ENCODE measurements around the gene SECISBP2L.
"Not testable (repeated sequence)": the region's sequence is repeated elsewhere in the genome, so short reads cannot be mapped to it uniquely, and the experiment has no call there.

SECISBP2L gene

DNA sequence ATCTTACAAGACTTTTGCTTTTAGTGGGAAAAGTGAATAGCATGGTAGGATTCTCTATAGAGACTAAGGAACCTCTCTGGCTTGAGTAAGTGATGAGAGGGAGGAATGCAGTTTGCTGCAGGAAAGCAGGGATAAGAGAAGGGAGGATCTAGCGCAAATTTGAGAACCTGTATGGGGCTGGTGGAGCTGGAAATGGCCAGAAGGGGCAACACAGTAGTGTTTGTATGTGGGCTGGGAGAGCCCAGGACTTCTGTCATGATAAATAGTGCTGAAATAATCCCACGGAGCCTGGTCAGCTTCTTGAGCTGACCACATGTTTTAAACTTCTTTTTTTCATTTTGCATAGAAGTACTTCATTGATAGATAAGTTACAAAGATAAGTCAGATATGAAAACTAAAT, 71.4 kb downstream of the SECISBP2L start:
- TF ChIP-seq ZFX (IDR thresholded peaks at IDR 0.05; ENCODE audit: borderline replicate concordance) = no peak
- TF ChIP-seq, protein P1, sequence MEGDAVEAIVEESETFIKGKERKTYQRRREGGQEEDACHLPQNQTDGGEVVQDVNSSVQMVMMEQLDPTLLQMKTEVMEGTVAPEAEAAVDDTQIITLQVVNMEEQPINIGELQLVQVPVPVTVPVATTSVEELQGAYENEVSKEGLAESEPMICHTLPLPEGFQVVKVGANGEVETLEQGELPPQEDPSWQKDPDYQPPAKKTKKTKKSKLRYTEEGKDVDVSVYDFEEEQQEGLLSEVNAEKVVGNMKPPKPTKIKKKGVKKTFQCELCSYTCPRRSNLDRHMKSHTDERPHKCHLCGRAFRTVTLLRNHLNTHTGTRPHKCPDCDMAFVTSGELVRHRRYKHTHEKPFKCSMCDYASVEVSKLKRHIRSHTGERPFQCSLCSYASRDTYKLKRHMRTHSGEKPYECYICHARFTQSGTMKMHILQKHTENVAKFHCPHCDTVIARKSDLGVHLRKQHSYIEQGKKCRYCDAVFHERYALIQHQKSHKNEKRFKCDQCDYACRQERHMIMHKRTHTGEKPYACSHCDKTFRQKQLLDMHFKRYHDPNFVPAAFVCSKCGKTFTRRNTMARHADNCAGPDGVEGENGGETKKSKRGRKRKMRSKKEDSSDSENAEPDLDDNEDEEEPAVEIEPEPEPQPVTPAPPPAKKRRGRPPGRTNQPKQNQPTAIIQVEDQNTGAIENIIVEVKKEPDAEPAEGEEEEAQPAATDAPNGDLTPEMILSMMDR (IDR thresholded peaks at IDR 0.05) = no peak
- no peak overlapping the region for H3K27ac ChIP-seq

DNA sequence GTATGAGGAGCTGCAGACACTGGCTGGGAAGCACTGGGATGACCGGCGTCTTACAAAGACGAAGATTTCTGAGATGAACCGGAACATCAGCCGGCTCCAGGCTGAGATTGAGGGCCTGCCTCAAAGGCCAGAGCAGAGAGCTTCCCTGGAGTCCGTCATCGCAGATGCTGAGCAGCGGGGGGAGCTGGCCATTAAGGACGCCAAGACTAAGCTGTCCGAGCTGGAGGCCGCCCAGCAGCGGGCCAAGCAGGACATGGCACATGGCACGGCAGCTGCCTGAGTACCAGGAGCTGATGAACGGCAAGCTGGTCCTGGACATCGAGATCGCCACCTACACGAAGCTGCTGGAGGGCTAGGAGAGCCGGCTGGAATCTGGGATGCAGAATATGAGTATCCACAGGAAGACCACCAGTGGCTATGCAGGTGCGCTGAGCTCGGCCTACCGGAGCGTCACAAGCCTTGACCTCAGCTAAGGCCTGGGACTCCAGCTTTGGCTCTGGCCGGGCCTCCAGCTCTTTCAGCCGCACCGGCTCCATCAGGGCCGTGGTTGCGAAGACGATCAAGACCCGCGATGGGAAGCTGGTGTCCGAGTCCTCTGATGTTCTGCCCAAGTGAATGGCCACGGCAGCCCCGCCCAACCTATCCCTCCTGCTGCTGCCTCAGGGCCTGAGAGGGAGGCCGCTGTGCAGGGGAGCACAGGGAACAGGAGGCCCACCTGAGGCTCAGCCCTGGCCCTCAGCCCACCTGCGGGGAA, 73.3 kb downstream of the SECISBP2L start:
- no peak for TF ChIP-seq ZFX (IDR thresholded peaks at IDR 0.05; ENCODE audit: borderline replicate concordance)
- TF ChIP-seq, protein P1 (IDR thresholded peaks at IDR 0.05) = no peak
- H3K27ac ChIP-seq = no peak overlapping the region

DNA sequence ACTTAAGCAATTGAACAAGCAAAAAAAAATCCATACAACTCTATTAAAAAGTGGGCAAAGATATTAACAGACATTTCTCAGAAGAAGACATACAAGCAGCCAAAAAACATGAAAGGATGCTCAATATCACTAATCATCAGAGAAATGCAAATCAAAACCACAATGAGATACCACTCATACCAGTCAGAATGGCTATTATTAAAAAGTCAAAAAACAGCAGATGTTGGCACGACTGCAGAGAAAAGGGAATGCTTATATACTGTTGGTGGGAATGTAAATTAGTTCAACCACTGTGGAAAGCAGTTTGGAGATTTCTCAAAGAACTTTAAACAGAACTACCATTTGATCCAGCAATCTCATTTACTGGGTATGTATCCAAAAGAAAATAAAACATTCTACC, 75.3 kb downstream of the SECISBP2L start:
- not testable (repeated sequence) for H3K27ac ChIP-seq

GRCh38 chr15:48968066-48968465, 78.2 kb downstream of the SECISBP2L start:
- TF ChIP-seq, protein P1 (IDR thresholded peaks at IDR 0.05) = no peak
- TF ChIP-seq ZFX (IDR thresholded peaks at IDR 0.05; ENCODE audit: borderline replicate concordance) = no peak

DNA sequence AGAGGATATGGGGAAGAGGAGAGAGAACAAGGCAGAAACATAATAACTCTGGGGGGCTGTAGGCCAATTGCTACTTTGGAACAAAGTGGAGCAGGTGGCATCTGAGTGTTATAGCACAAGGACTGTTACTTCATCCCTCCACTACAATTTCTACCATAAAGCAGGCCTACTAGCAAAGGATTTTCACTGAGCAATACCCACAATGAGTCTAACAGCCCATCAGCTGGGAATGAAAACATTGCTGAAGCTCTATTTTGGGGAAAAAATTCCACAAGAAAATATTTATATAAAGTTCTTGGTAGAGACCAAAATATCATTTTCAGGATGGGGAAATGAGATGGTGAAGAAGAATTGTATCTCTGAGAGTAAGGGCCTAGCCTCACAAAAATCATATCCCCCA, 78.9 kb downstream of the SECISBP2L start:
- TF ChIP-seq ZFX (IDR thresholded peaks at IDR 0.05; ENCODE audit: borderline replicate concordance) = no peak
- TF ChIP-seq, protein P1 (IDR thresholded peaks at IDR 0.05) = no peak

More at GRCh38 chr15:48968066-48968465, 78.2 kb downstream of the SECISBP2L start:
- H3K27ac ChIP-seq = no peak overlapping the region

DNA sequence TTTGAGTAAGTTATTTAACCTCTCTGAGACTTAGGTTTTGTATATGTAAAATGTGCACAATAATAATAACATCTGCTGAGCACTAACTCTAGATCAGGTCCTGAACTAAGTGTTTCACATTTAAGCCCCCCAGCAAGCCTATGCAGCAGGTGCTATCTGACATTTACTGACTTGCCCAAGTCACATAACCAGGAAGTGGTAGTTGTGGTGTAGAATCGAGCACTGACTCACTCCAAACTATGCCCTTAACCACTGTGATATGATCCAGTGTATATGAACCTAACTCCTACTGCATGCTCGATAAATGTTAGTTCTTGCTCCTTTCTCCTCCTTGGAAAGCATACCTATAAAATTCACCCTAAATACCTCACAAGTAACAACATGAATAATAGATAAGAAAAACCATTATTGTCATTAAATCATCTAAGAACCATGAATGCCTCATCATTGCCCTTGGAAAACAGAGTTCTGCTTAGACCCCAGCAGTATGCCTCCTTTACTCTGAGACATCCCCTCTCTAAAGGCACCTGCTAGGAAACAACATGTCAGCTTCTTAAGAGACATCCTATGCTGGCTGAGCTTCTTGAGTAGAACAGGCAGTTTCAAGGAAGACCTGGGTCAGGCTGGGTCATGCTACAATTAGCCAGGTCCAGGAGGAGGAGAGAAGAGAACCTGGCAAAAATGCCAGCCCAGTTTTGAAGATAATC, 79.5 kb downstream of the SECISBP2L start:
- no peak overlapping the region for H3K27ac ChIP-seq
- no peak for TF ChIP-seq ZFX (IDR thresholded peaks at IDR 0.05; ENCODE audit: borderline replicate concordance)
- TF ChIP-seq, protein P1 (IDR thresholded peaks at IDR 0.05) = no peak

More for the DNA sequence above, 78.9 kb downstream of the SECISBP2L start:
- H3K27ac ChIP-seq = no peak overlapping the region

GRCh38 chr15:48965972-48966371, 80.3 kb downstream of the SECISBP2L start:
- TF ChIP-seq, protein P1 (IDR thresholded peaks at IDR 0.05) = no peak
- no peak for TF ChIP-seq ZFX (IDR thresholded peaks at IDR 0.05; ENCODE audit: borderline replicate concordance)
- no peak overlapping the region for H3K27ac ChIP-seq

All from 22Rv1 (cell line).